Transverse colon (tissue), 4 donors: ENCODE data around the gene RITA1.
A peak's percentile ranks its signal among the peaks of the same experiment; 100 is the strongest.

Source experiments
- CTCF ChIP-seq, 5 experiments: fragments of 200-600 bp in 3 of 5; fragments of 450-650 bp in 2 of 5; sonication (generic) in 3 of 5; IDR thresholded peaks; 1 replicate in 2 of 5; 2 replicates in 3 of 5; pipeline ENCODE4 v1.5.1; 2016 to 2017; ENCODE audit warnings: antibody characterized with exemption in 5 of 5, inconsistent platforms in 3 of 5, mild to moderate bottlenecking in 2 of 5, moderate library complexity in 1 of 5
- POLR2A ChIP-seq: fragments of 450-650 bp; IDR thresholded peaks from one replicate; pipeline ENCODE4 v1.6.1; 2016; ENCODE audit warnings: antibody characterized with exemption, mild to moderate bottlenecking, moderate library complexity
- POLR2AphosphoS5 ChIP-seq, 3 donors: sonication (generic); formaldehyde crosslinking; IDR thresholded peaks; one replicate each; pipeline ENCODE4 v1.6.1; 2016; ENCODE audit warnings: antibody characterized with exemption in 3 of 3

- TF ChIP-seq POLR2AphosphoS5 (IDR thresholded peaks at IDR 0.05) (peak; percentile 85 to 94 (median 91)), CTCF (IDR thresholded peaks at IDR 0.05) (no peak), POLR2A (peak; percentile 72)
These were observed 37.4 kb downstream of the RITA1 start for GRCh38 chr12:113222730-113223531.
